ENCODE results near the gene RAB3GAP1. TPM values are rescaled to one million over a fixed set of nuclear protein-coding genes. Genes with fewer than 3 reads are reported as not detected.
"Not testable (repeated sequence)": the region's sequence is repeated elsewhere in the genome, so short reads cannot be mapped to it uniquely, and the experiment has no call there.

Gene RAB3GAP1
- polyA plus RNA-seq, 3 donors from 2014 or later = 1.3 to 4.3 (median 3.4) TPM

DNA sequence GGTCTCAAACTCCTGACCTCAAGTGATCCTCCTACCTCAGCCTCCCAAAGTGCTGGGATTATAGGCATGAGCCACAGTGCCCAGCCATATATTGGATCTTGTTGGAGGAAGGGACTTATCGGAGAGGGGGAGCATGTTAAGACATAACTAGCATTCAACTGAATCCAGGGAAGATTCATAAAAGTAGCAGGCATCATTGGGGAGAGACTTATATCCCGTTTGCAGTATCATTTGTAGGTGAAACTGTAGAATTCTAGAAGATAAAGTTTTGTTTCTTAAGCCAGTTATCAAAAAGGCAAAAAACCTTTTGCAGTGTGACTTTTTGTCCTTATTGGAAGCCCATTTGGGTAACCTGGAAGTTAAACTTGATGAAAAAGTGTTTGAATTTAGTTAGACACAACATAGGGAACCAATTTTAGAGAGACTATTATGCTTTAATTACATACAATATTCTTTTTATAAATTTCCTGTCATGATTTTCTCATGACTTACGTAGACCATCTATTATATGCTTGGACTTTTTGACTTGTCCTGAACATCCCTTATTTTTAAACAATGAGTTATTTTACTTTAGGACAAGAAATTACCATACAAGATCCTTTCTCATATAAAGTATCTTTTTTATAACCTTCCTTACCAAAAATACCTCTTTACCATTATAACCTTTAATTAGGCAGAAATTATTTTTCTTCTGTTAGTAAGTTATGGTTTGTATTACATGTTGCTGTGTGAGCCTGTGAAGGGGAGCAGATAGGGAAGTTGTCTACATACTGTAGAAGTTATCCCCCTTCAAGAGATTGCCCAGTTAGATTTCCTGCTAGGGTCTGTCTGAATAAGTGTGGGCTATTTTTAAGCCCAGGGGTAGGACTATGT, 20.3 kb downstream of the RAB3GAP1 start:
- H3K36me3 Mint-ChIP-seq = peaks cover 3 to 14% (median 12%) of the 10 kb centered on the region in 3 donors
- DNase-seq = no peak
- H3K9me3 Mint-ChIP-seq = peaks cover 0 to 9% (median 3%) of the 10 kb centered on the region in 6 donors
- no peak overlapping the region for H3K4me3 Mint-ChIP-seq
- H3K27ac Mint-ChIP-seq = no peak overlapping the region
- peaks cover 0 to 8% (median 2%) of the 10 kb centered on the region in 3 donors for H3K27me3 Mint-ChIP-seq (ENCODE audit: low read depth in 3 of 3)
- peaks cover 0 to 5% of the 10 kb centered on the region in 2 donors for H3K4me1 Mint-ChIP-seq

DNA sequence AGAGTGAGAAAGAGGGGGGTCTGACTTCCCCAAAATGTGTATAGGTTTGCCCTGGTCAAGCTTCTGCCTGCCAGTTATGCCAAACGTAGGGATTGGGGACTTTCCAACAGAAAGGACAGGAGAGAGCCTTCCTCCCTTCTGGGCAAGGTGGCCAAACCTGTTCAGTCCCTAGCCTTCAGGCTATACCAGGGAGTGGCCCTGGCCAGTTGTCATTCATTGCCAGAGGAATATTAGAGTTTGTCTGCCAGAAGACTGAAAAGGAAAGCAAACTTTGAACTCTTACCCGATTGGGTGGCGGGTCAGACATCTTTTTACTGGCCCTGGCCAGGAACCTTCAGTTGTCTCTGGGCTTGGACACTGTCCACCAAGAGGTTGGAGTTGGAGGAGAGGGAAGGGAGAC, 22.1 kb downstream of the RAB3GAP1 start:
- Mint-ChIP-seq H3K27me3 (ENCODE audit: low read depth in 3 of 3) (peaks cover 0 to 8% (median 3%) of the 10 kb centered on the region in 3 donors), H3K27ac (no peak overlapping the region), H3K4me1 (peaks cover 0 to 5% of the 10 kb centered on the region in 2 donors), H3K4me3 (no peak overlapping the region), H3K36me3 (peaks cover 6 to 17% (median 14%) of the 10 kb centered on the region in 3 donors), H3K9me3 (peaks cover 0 to 9% (median 3%) of the 10 kb centered on the region in 6 donors)
- DNase-seq = no peak

DNA sequence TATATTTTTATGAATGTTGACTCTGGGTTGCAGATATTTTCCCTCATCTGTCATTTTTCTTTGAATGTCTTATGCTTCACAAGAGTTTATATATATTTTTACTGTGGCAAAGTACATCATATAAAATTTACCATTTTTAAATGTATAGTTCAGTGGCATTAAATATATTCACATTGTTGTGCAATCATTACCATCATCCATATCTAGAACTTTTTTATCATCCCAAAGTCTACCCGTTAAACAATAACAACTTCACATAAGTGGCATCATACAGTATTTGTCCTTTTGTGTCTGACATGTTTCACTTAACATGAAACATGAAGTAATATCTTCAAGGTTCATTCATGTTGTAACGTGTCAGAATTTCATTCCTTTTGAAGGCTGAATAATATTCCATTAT, 24.5 kb downstream of the RAB3GAP1 start:
- no peak overlapping the region for H3K27ac Mint-ChIP-seq
- peaks cover 0 to 4% (median 3%) of the 10 kb centered on the region in 3 donors for H3K27me3 Mint-ChIP-seq (ENCODE audit: low read depth in 3 of 3)
- H3K9me3 Mint-ChIP-seq = peaks cover 0 to 9% (median 3%) of the 10 kb centered on the region in 6 donors
- no peak overlapping the region for H3K4me3 Mint-ChIP-seq
- DNase-seq = no peak
- no peaks in the 10 kb centered on the region for H3K4me1 Mint-ChIP-seq
- H3K36me3 Mint-ChIP-seq = peaks cover 11 to 30% (median 11%) of the 10 kb centered on the region in 3 donors

DNA sequence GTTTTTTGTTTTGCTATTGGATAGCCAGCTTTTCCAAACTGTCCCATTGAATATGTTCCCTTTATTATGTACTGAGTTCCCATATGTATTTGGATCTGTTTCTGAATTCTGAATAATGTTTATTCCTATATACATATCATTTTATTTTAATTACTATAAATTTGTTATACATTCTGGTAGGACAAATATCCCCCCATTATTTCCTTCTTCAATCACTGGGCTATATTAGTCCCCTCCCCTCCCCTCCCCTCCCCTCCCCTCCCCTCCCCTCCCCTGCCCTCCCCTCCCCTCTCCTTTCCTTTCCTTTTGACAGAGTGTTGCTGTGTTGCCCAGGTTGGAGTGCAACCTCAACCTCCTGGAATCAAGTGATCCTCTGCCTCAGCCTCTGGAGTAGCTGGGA, 26.3 kb downstream of the RAB3GAP1 start:
- Mint-ChIP-seq H3K9me3 (no peaks in the 10 kb centered on the region), H3K4me3 (no peak overlapping the region), H3K4me1 (no peaks in the 10 kb centered on the region), H3K27ac (no peak overlapping the region), H3K27me3 (ENCODE audit: low read depth in 3 of 3) (peaks cover 0 to 3% (median 3%) of the 10 kb centered on the region in 3 donors), H3K36me3 (peaks cover 6 to 19% (median 8%) of the 10 kb centered on the region in 3 donors)
- DNase-seq = no peak

DNA sequence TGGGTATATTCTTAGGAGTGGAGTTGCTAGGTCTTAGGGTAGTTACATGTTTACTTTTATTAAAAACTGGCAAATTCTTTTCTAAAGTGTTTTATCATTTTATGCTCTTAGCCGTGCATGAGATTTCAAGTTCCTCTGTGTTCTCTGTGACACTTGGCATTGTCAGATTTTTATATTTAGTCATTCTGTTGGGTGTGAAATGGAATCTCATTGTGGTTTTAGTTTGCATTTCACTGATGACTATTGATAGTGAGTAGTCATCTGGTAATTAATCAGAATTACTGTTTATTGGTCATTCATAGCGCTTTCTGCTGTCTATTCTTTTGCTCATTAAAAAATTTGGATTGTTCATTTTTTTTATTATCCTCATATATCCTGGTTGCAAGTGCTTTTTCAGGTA, 34.1 kb downstream of the RAB3GAP1 start:
- H3K4me1 Mint-ChIP-seq = peaks cover 2 to 4% of the 10 kb centered on the region in 2 donors
- no peak for DNase-seq
- H3K9me3 Mint-ChIP-seq = peaks cover 0 to under 1% (median 0%) of the 10 kb centered on the region in 6 donors
- H3K36me3 Mint-ChIP-seq = peaks cover 0 to 4% (median 0%) of the 10 kb centered on the region in 3 donors
- H3K27ac Mint-ChIP-seq = no peak overlapping the region
- H3K27me3 Mint-ChIP-seq (ENCODE audit: low read depth in 3 of 3) = peaks cover 0 to 7% (median under 1%) of the 10 kb centered on the region in 3 donors
- H3K4me3 Mint-ChIP-seq = no peak overlapping the region

DNA sequence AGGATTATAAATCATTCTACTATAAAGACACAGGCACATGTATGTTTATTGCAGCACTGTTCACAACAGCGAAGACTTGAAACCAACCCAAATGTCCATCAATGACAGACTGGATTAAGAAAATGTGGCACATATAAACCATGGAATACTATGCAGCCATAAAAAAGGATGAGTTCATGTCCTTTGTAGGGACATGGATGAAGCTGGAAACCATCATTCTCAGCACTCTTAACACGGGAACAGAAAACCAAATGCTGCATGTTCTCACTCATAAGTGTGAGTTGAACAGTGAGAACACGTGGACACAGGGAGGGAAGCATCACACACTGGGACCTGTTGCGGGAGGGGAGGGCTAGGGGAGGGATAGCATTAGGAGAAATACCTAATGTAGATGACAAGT, 37.5 kb downstream of the RAB3GAP1 start:
- H3K4me1 Mint-ChIP-seq; H3K27me3 Mint-ChIP-seq (ENCODE audit: low read depth in 3 of 3); H3K9me3 Mint-ChIP-seq; H3K4me3 Mint-ChIP-seq; H3K27ac Mint-ChIP-seq; DNase-seq: not testable (repeated sequence)
- H3K36me3 Mint-ChIP-seq = peaks cover 8 to 17% (median 8%) of the 10 kb centered on the region in 3 donors

DNA sequence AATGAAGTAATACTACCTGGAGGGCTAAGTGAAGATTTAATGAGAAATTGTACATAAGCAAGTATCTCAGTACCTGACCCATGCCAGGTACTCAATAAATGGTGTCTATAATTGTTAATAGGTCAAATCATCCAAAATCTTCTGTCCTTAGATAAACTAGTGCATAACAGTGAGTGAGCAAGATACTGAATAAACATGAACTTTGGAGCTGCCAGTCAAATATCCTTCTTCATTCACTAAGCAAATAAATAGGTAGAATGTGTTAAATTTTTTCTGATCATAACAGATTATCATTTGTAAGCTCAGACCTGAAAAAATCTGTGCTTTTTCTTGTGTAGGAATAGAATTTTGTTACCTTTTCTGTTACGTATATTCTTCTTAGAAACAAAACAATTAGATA, 39.6 kb downstream of the RAB3GAP1 start:
- H3K27me3 Mint-ChIP-seq (ENCODE audit: low read depth in 3 of 3) = peaks cover 0 to 7% (median 1%) of the 10 kb centered on the region in 3 donors
- no peak overlapping the region for H3K27ac Mint-ChIP-seq
- no peak overlapping the region for H3K4me3 Mint-ChIP-seq
- peaks cover 8 to 19% (median 15%) of the 10 kb centered on the region in 3 donors for H3K36me3 Mint-ChIP-seq
- peaks cover 0 to 1% (median 0%) of the 10 kb centered on the region in 6 donors for H3K9me3 Mint-ChIP-seq
- DNase-seq = no peak
- peaks cover 5 to 10% of the 10 kb centered on the region in 2 donors for H3K4me1 Mint-ChIP-seq

DNA sequence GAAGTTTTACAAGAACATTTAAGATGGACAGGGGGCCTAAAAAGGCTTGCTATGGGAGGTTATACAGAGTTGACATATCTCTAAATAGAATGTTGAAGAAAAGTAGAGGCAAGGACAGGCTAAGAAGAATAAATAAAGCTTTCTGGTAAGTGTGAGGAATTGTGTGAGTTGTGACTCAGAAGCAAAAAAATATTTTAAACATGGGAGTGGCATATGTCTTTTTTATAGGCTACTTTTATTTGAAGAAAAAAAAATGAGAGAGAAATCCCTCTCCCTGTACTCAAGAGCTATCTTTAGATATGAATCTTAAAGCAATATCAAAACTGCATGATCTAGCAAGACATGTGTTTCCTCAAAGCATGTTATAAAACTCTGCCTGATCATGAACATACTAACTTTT, 41.1 kb downstream of the RAB3GAP1 start:
- Mint-ChIP-seq H3K27ac (no peak overlapping the region), H3K36me3 (peaks cover 13 to 16% (median 15%) of the 10 kb centered on the region in 3 donors), H3K4me3 (no peak overlapping the region), H3K4me1 (peaks cover 3 to 6% of the 10 kb centered on the region in 2 donors), H3K27me3 (ENCODE audit: low read depth in 3 of 3) (peaks cover 1 to 6% (median 2%) of the 10 kb centered on the region in 3 donors), H3K9me3 (peaks cover 0 to 1% (median 0%) of the 10 kb centered on the region in 6 donors)
- DNase-seq = no peak

DNA sequence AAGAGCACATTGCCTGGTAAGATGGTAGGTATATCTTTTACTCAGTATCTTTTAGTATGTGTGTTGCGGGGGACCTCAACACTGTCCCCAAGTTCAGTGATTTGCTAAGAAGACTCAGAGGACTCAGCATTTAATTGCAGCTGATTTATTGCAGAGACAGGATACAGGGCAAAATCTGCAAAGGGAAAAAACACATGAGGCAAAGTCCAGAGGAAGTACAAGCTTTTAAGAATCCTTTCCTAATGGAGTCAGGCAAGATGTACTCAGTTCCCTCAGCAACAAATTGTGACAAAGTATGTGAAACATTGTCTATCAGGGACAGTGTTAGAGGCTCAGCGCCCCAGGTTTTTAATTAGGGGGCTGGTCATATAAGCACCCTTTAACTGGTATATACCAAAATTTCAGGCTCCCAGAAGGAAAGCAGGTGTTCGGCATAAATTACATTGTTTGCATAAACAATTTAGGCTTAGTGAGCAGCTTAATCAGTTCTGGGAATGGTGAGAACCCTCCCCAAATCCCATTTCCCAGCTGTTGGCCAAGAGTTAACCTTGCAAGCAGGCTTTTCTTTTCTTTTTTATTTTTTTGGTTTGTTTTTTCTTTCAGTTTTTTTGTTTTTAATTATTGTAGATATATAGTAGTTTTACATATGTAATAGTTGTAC, 41.7 kb downstream of the RAB3GAP1 start:
- no peak for DNase-seq
- H3K27me3 Mint-ChIP-seq (ENCODE audit: low read depth in 3 of 3) = peaks cover 1 to 5% (median 2%) of the 10 kb centered on the region in 3 donors
- peaks cover 3 to 6% of the 10 kb centered on the region in 2 donors for H3K4me1 Mint-ChIP-seq
- peaks cover 0 to 1% (median 0%) of the 10 kb centered on the region in 6 donors for H3K9me3 Mint-ChIP-seq
- H3K36me3 Mint-ChIP-seq = peaks cover 13 to 16% (median 15%) of the 10 kb centered on the region in 3 donors
- no peak overlapping the region for H3K4me3 Mint-ChIP-seq
- H3K27ac Mint-ChIP-seq = no peak overlapping the region

DNA sequence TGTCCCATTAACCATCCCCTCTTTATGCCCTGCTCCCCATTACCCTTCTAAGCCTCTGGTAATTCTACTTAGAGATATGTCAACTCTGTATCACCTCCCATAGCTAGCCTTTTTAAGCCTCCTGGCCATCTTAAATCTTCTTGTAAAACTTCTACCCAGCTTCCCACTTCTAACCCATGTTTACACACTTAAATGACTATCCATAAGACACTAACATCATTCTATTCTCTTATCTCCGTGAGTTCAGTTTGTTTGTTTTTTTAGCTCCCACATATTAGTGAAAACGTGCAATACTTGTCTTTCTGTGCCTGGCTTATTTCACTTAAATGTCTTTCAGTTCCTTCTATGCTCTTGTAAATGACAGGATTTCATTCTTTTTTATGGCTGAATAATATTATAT, 42.4 kb downstream of the RAB3GAP1 start:
- peaks cover 3 to 6% of the 10 kb centered on the region in 2 donors for H3K4me1 Mint-ChIP-seq
- peaks cover 0 to 2% (median 1%) of the 10 kb centered on the region in 3 donors for H3K27me3 Mint-ChIP-seq (ENCODE audit: low read depth in 3 of 3)
- peaks cover 0 to 1% (median 0%) of the 10 kb centered on the region in 6 donors for H3K9me3 Mint-ChIP-seq
- no peak overlapping the region for H3K4me3 Mint-ChIP-seq
- peaks cover 13 to 16% (median 15%) of the 10 kb centered on the region in 3 donors for H3K36me3 Mint-ChIP-seq
- no peak overlapping the region for H3K27ac Mint-ChIP-seq
- no peak for DNase-seq

DNA sequence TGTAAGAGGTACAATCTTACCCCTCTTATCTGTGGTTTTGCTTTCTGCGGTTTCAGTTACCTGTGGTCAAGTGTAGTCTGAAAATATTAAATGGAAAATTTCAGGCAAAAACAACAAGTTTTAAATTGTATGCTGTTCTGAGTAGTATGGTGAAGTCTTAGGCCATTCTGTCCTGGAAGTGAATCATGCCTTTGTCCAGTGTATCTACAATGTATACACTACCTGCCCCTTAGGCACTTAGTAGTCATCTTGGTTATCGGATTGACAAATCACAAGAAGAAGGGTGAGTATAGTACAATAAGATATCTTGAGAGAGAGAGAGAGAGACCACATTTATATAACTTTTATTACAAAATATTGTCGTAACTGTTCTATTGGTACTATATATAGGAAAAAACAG, 43.5 kb downstream of the RAB3GAP1 start:
- no peak for DNase-seq
- H3K9me3 Mint-ChIP-seq = peaks cover 0 to 1% (median 0%) of the 10 kb centered on the region in 6 donors
- H3K36me3 Mint-ChIP-seq = peaks cover 13 to 16% (median 15%) of the 10 kb centered on the region in 3 donors
- H3K27ac Mint-ChIP-seq = no peak overlapping the region
- H3K4me1 Mint-ChIP-seq = peaks cover 5 to 6% of the 10 kb centered on the region in 2 donors
- peaks cover 0 to 3% (median 2%) of the 10 kb centered on the region in 3 donors for H3K27me3 Mint-ChIP-seq (ENCODE audit: low read depth in 3 of 3)
- H3K4me3 Mint-ChIP-seq = no peak overlapping the region

DNA sequence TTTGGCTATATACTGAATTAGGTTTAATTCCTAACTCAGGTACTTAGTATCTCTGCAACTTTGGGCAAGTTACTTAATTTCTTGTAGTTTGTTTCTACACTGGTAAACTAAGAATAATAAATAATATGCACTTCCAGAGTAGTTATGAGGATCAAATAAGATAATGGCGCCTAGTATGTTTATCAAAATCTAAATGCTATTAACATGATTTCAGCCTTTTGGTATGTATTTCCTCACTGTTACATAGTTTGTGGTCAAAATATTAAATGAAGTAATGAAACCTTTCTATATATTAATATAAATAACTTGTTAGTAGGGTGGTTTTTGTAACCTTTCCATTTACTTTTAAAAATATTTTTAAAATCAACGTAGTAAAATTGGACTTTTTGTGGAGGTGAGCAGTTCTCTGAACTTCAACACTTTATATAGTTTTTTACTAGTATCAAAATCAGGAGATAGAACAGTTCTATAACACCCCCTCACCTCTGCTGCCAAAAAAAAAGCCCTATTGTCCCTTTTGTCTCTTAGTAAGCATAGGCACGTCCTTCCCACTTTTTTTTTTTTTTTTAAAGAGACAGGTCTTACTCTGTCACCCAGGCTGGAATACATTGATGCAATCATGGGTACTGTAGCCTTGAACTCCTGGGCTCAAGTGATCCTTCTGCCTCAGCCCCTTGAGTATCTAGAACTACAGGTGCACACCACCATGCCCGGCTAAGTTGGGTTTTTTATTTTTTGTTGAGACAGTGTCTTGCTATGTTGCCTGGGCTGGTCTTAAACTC, 44.8 kb downstream of the RAB3GAP1 start:
- Mint-ChIP-seq H3K27ac (no peak overlapping the region), H3K36me3 (peaks cover 12 to 16% (median 15%) of the 10 kb centered on the region in 3 donors), H3K27me3 (ENCODE audit: low read depth in 3 of 3) (peaks cover 0 to 4% (median 1%) of the 10 kb centered on the region in 3 donors), H3K4me1 (peaks cover 5 to 6% of the 10 kb centered on the region in 2 donors), H3K4me3 (no peak overlapping the region), H3K9me3 (no peaks in the 10 kb centered on the region)
- no peak for DNase-seq

DNA sequence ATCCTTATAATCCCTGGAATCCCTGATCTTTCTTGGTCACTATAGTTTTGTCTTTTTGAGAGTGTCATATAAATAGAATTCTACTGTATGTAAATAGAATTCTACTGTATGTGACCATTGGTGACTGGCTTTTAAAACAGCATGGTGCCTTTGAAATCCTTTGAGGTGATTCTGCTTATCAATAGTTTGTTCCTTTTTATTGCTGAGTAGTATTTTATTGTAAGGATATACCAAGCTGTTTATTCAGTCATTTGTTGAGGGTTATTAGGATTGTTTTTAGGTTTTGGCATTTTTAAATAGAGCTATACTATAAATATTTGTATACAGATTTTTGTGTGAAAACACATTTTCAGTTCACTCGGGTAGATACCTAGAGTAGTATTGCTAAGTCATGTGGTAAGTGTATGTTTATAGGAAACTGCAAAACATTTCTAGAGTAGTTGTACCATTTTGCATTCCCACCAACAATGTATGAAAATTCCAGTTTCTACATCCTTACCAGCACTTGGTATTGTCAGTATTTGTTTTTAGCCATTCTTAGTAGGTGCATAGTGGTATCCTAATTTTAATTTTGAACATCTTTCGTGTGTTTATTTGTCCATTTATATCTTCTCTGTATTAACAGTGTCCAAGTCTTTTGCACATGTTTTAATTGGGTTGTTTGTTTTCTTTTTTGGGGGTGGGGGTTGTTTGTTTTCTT, 45.6 kb downstream of the RAB3GAP1 start:
- Mint-ChIP-seq H3K27ac (no peak overlapping the region), H3K9me3 (no peaks in the 10 kb centered on the region), H3K27me3 (ENCODE audit: low read depth in 3 of 3) (peaks cover 0 to 5% (median 1%) of the 10 kb centered on the region in 3 donors), H3K4me3 (no peak overlapping the region), H3K36me3 (peaks cover 8 to 16% (median 15%) of the 10 kb centered on the region in 3 donors), H3K4me1 (peaks cover 5 to 6% of the 10 kb centered on the region in 2 donors)
- no peak for DNase-seq

Measured in immature natural killer cell (primary cell).